Smooth muscle cell of the brain vasculature (primary cell): Measurements from ENCODE around the gene BRINP3.

Source experiments
- DNase-seq: peaks from one replicate; pipeline ENCODE4 v3.0.0-alpha.2; 2012; ENCODE audit warnings: low read depth, low spot score

The BRINP3 gene

GRCh38 chr1:190116921-190117320, 360.7 kb downstream of the BRINP3 start:
- no peak for DNase-seq

GRCh38 chr1:190104961-190105360, 372.7 kb downstream of the BRINP3 start:
- no peak for DNase-seq

- no peak for DNase-seq
Observed at GRCh38 chr1:190102757-190103326, 374.8 kb downstream of the BRINP3 start.

- no peak for DNase-seq
Observed at GRCh38 chr1:190101756-190102155, 375.9 kb downstream of the BRINP3 start.

- no peak for DNase-seq
Observed at GRCh38 chr1:190098756-190099155, 378.9 kb downstream of the BRINP3 start.

- DNase-seq = no peak
Observed at GRCh38 chr1:190098107-190098506, 379.6 kb downstream of the BRINP3 start.

GRCh38 chr1:190095596-190095995, 382.1 kb downstream of the BRINP3 start:
- no peak for DNase-seq

GRCh38 chr1:190084552-190084951, 393.1 kb downstream of the BRINP3 start:
- no peak for DNase-seq

- no peak for DNase-seq
Observed at GRCh38 chr1:190068304-190068703, 409.4 kb downstream of the BRINP3 start.

- DNase-seq = no peak
Observed at GRCh38 chr1:190067592-190067991, 410.1 kb downstream of the BRINP3 start.

GRCh38 chr1:190066011-190066410, 411.7 kb downstream of the BRINP3 start:
- DNase-seq = no peak

GRCh38 chr1:190049314-190049713, 428.4 kb downstream of the BRINP3 start:
- DNase-seq = no peak
